Upper lobe of right lung (tissue), 1 donor: ENCODE measurements around the gene PRKCE. TPM values are rescaled to one million over a fixed set of nuclear protein-coding genes. Genes with fewer than 3 reads are reported as not detected.

ENCODE experiments used
- ATAC-seq: fragments of 200-7000 bp; cut with Tn5 transposase; one replicate; pipeline ENCODE4 v1.9.1; 2020; ENCODE audit warnings: mild to moderate bottlenecking, moderate library complexity
- DNase-seq: peaks from one replicate; pipeline ENCODE4 v3.0.0-alpha.2; 2020
- H3K27ac ChIP-seq: fragments of 200-600 bp; one replicate; pipeline ENCODE4 v1.8.0; 2022
- H3K27me3 ChIP-seq: fragments of 200-600 bp; one replicate; pipeline ENCODE4 v1.8.0; 2022; ENCODE audit warnings: mild to moderate bottlenecking
- H3K36me3 ChIP-seq: fragments of 200-600 bp; one replicate; pipeline ENCODE4 v1.8.0; 2022
- H3K4me1 ChIP-seq: fragments of 200-600 bp; one replicate; pipeline ENCODE4 v1.8.0; 2022
- H3K4me3 ChIP-seq: fragments of 200-600 bp; one replicate; pipeline ENCODE4 v1.8.0; 2022; ENCODE audit warnings: mild to moderate bottlenecking
- H3K9me3 ChIP-seq: fragments of 200-600 bp; one replicate; pipeline ENCODE4 v1.8.0; 2022
- CTCF ChIP-seq: fragments of 200-600 bp; IDR thresholded peaks from one replicate; pipeline ENCODE4 v1.8.0; 2022; ENCODE audit warnings: antibody characterized with exemption
- intact Hi-C: fragments of 100-400 bp; cut with DNase I; formaldehyde crosslinking; loops from one replicate; pipeline ENCODE4 v1.11.0; 2022
- total RNA-seq: library from RNA; stranded (reverse); fragmentation: NEBNext Ultra II Directional; extraction: Animal tissue kit (Norgen Biotek cat#: 25700); gene quantifications from one replicate; pipeline ENCODE4 v1.2.1, GENCODE V29; 2021
- donor health status: DM: no; HTN: yes; CAD: no; lungs with severe emphysema.

Gene PRKCE
- total RNA-seq, 1 donor from 2014 or later: 65.6 TPM

- ATAC-seq: peak; percentile 99
- no peak overlapping the region for H3K27ac ChIP-seq
- H3K4me1 ChIP-seq: peaks cover 2% of the 10 kb centered on the region
- no peaks in the 10 kb centered on the region for H3K27me3 ChIP-seq
- no peaks in the 10 kb centered on the region for H3K9me3 ChIP-seq
- intact Hi-C loops: loop anchor here (5.0 kb wide), 1 partner anchor 283 kb away; no protein-coding TSS in a partner anchor
- peak; percentile 88 for DNase-seq
- TF ChIP-seq CTCF: peak; percentile 94
- H3K36me3 ChIP-seq: no peaks in the 10 kb centered on the region
- peak overlapping the region; percentile 58 for H3K4me3 ChIP-seq
These were observed 7.6 kb upstream of the PRKCE start for GRCh38 chr2:45643543-45644542.

- no peak for DNase-seq
- TF ChIP-seq CTCF: no peak
- intact Hi-C loops: no loop called here
- H3K27me3 ChIP-seq: no peaks in the 10 kb centered on the region
- H3K4me1 ChIP-seq: peaks cover 11% of the 10 kb centered on the region
- ATAC-seq: no peak
- no peaks in the 10 kb centered on the region for H3K9me3 ChIP-seq
- no peak overlapping the region for H3K27ac ChIP-seq
- H3K4me3 ChIP-seq: no peak overlapping the region
- no peaks in the 10 kb centered on the region for H3K36me3 ChIP-seq
These were observed 5.2 kb upstream of the PRKCE start for GRCh38 chr2:45646289-45646688.

- no peak for TF ChIP-seq CTCF
- no peak overlapping the region for H3K27ac ChIP-seq
These were observed 4.1 kb upstream of the PRKCE start for GRCh38 chr2:45647356-45647755.

DNA sequence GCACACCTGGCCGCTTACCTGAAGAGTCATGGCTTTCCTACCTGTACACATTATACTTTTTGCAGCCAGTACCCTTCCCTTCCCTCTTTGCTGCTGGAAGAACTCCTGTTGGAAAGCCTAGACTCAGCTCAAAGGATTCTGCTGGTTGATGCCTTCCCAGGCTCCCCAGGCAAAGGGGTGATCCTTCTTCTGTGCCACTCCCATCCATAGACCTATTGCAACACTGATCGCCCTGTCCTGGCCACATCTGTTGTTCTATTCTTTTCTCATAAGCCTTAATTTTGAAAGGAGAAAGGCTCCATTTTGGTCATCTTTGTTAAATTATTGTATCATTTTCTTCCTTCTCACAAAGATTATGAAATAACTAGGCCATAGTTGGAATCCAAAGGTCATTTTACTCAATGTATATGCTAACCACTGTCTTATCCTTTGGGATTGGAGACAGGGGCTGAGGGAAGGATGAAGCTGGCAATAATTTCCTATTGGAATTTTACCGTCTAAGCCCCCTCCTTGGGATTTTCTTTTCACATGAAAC lies 3.4 kb upstream of the PRKCE start:
- TF ChIP-seq CTCF: no peak
- Histone ChIP-seq H3K27me3 (no peaks in the 10 kb centered on the region), H3K9me3 (no peaks in the 10 kb centered on the region), H3K4me3 (no peak overlapping the region), H3K4me1 (peaks cover 19% of the 10 kb centered on the region), H3K27ac (no peak overlapping the region), H3K36me3 (no peaks in the 10 kb centered on the region)
- intact Hi-C loops: no loop called here
- no peak for ATAC-seq
- no peak for DNase-seq

More at GRCh38 chr2:45647356-45647755, 4.1 kb upstream of the PRKCE start:
- Histone ChIP-seq H3K36me3 (no peaks in the 10 kb centered on the region), H3K9me3 (no peaks in the 10 kb centered on the region), H3K4me3 (no peak overlapping the region), H3K27me3 (no peaks in the 10 kb centered on the region), H3K4me1 (peaks cover 12% of the 10 kb centered on the region)
- intact Hi-C loops: no loop called here
- no peak for DNase-seq
- ATAC-seq: no peak

DNA sequence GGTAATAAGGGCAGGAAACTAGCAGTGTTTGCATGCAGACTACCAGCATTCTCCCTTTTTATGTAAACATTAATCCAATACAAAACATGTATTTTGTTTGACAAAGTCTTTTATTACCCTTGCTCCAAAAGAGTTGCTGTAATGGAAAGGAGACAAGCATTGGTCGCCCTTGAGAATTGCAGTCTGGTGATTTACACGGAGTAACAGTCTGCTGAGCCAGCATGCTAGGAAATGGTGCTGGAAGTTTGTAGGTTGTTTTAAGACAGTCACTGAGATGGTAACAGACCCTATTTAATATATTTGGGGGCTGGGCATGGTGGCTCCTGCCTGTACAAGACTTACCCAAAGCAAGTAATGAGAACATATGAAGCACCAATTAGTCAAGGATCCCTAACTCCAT lies 2.8 kb upstream of the PRKCE start:
- Histone ChIP-seq H3K4me3 (no peak overlapping the region), H3K27me3 (no peaks in the 10 kb centered on the region), H3K36me3 (no peaks in the 10 kb centered on the region), H3K9me3 (no peaks in the 10 kb centered on the region), H3K27ac (no peak overlapping the region), H3K4me1 (peaks cover 25% of the 10 kb centered on the region)
- ATAC-seq (no peak), DNase-seq (no peak)
- intact Hi-C loops: no loop called here
- no peak for TF ChIP-seq CTCF
